Measurements from ENCODE around the gene CEP43.

DNA sequence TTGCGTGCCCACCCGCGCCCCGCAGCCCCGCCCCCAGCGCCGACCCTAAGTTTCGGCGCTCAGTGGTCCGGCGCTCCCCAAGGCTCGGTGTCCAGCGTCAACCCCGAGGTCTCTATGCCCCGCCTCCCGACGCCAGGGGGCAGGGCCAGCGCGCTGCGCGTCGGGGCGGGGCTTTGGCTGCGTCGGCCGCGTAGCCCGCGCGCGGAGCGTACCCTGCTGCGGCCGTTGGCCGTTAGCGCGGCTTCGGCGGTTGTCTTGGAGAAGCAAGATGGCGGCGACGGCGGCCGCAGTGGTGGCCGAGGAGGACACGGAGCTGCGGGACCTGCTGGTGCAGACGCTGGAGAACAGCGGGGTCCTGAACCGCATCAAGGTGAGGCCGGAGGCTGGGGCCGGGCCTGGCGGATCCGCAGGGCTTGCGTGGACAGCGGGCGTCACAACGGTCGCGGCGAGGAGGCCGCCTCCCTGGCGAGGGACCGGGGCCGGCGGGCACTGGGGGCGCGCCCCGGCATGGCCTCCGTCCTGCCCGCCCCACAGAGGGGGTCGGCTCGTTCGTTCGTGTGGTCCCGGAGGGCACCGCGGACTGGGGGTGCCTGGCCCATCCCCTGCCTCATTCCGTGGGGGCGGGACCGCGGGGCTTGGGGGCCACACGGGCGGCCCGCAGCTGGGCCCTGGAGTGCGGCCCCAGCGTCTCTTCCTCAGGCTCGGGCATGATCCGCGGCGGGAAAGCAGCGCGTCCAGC is at the start of gene CEP43:
- TF ChIP-seq CTCF (conservative IDR thresholded peaks at IDR 0.05) (no peak), EZH2 (IDR thresholded peaks at IDR 0.05; ENCODE audit: low read depth) (no peak)
